ENCODE results near the gene SLC25A11. TPM values are rescaled to one million over a fixed set of nuclear protein-coding genes. Genes with fewer than 3 reads are reported as not detected.

The SLC25A11 gene
- total RNA-seq, 1 experiment from 2014 or later, result 38.4 TPM

DNA sequence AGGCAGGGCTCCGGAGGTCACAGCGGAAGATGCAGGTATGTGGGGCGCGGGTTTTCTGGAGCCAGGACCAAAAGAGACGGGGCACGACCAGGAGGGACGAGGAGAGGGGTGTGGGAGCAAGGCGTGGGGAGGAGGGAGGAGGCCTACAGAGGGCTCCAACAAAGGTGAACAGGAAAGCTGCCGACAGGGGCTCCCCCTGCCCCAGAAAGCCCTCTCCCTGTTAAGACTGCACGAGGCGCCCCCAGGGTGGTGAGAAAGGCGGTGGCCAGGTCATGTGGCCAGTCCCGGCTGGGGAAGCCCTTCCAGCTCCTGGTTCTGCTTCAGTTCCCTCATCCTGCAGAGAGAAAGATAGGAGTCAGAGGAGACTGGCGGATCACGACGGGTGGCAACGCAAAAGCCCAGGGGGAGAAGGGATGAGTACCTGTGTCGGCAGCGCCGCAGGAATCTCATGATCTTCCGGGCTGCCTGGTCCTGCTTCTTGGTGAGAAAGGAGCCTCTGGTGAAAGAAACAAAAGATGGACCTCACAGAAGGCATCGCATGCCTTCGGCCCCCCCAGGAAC is 28.7 kb upstream of the SLC25A11 start:
- intact Hi-C loops (cut with micrococcal nuclease; ENCODE audit: unreplicated experiment), result no loop called here
- no peak for DNase-seq
- BruUV-seq (replicated peaks), result no TSS peak
- no peak overlapping the region for H3K27ac Mint-ChIP-seq (ENCODE audit: unreplicated experiment)
- TF ChIP-seq, protein P1, sequence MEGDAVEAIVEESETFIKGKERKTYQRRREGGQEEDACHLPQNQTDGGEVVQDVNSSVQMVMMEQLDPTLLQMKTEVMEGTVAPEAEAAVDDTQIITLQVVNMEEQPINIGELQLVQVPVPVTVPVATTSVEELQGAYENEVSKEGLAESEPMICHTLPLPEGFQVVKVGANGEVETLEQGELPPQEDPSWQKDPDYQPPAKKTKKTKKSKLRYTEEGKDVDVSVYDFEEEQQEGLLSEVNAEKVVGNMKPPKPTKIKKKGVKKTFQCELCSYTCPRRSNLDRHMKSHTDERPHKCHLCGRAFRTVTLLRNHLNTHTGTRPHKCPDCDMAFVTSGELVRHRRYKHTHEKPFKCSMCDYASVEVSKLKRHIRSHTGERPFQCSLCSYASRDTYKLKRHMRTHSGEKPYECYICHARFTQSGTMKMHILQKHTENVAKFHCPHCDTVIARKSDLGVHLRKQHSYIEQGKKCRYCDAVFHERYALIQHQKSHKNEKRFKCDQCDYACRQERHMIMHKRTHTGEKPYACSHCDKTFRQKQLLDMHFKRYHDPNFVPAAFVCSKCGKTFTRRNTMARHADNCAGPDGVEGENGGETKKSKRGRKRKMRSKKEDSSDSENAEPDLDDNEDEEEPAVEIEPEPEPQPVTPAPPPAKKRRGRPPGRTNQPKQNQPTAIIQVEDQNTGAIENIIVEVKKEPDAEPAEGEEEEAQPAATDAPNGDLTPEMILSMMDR (IDR thresholded peaks at IDR 0.05; ENCODE audit: unreplicated experiment), result no peak
- no peaks in the 10 kb centered on the region for H3K9me3 Mint-ChIP-seq (ENCODE audit: low read depth, unreplicated experiment)
- CTCF ChIA-PET, result interaction anchor here (2.5 kb wide), 1 partner anchor 28 kb away, joined by 10 read pairs; the partner anchor contains the start of genes RNF167 and SLC25A11
- H3K27me3 Mint-ChIP-seq (ENCODE audit: unreplicated experiment), result no peaks in the 10 kb centered on the region
- no peaks in the 10 kb centered on the region for H3K4me1 Mint-ChIP-seq (ENCODE audit: low read depth, unreplicated experiment)
- H3K36me3 Mint-ChIP-seq (ENCODE audit: insufficient read depth, unreplicated experiment), result peaks cover 20% of the 10 kb centered on the region
- H3K4me3 Mint-ChIP-seq (ENCODE audit: low read depth, unreplicated experiment), result no peak overlapping the region

DNA sequence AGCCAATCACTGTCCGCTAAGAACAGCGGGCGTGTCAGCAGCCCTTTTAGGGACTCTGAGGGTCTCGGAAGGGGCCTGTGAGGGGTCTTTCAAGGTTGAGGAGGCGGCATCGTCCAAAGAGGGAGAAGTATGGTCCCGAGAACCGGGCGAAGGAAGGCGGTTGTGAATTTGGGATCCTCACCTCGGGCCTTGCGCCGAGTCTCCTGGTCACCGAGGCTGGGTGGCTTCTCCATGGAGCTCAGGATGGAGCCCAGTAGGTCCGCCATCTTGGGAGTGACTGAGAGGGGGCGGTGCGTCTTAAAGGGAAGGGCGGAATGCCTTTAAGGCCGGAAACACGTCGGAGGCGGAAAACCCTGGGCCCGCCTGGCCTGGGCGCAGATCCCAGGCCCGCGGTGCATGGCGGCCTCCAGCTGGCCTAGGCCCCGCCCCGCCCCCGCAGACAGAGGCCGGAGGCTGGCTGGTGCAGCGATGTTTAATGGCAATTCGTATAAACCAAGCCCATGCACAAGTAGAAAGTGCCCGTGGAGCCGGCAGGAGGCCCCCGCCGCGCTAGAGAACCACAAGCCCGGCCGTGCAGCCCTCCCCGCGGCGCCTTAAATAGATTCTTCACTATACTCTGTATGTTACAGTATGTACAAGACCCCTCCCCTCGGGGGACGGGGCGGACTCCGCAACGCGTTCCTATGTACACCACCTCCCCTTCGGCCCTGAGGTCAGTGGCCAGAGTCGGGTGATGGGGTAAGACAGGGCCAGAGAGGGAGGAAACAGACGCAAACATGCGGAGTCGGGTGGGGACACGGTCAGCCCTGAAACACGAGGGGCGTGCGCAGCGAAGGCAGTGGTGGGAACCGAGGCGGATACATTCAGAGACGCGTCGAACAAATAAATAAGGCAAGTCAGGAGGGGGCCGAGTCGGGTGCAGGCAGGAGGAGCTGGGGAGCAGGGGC is 28.0 kb upstream of the SLC25A11 start, which contains the start of gene SPAG7:
SPAG7 (minus strand) TSS at position 279 of the 947 bp plus-strand sequence; CDS start at position 266, 13 bp downstream.
- TF ChIP-seq, protein P1 (IDR thresholded peaks at IDR 0.05; ENCODE audit: unreplicated experiment), result no peak
- BruUV-seq (replicated peaks), result TSS peak; percentile 78
- peak; percentile 91 for DNase-seq
- CTCF ChIA-PET, result interaction anchor here (0.8 to 2.5 kb wide), 9 partner anchors 13 to 295 kb away, joined by 3 to 11 read pairs (median 4); partner anchors contain the start of genes CAMTA2, RNF167, SLC25A11 and ZNF594
- no peak within 1 kb of the TSS for H3K27ac Mint-ChIP-seq (ENCODE audit: unreplicated experiment)
- H3K9me3 Mint-ChIP-seq (ENCODE audit: low read depth, unreplicated experiment), result no peaks in the 10 kb centered on the region
- H3K4me1 Mint-ChIP-seq (ENCODE audit: low read depth, unreplicated experiment), result no peaks in the 10 kb centered on the region
- no peaks in the 10 kb centered on the region for H3K27me3 Mint-ChIP-seq (ENCODE audit: unreplicated experiment)
- intact Hi-C loops (cut with micrococcal nuclease; ENCODE audit: unreplicated experiment), result no loop called here
- no peak within 1 kb of the TSS for H3K4me3 Mint-ChIP-seq (ENCODE audit: low read depth, unreplicated experiment)
- peaks cover 20% of the 10 kb centered on the region for H3K36me3 Mint-ChIP-seq (ENCODE audit: insufficient read depth, unreplicated experiment)

DNA sequence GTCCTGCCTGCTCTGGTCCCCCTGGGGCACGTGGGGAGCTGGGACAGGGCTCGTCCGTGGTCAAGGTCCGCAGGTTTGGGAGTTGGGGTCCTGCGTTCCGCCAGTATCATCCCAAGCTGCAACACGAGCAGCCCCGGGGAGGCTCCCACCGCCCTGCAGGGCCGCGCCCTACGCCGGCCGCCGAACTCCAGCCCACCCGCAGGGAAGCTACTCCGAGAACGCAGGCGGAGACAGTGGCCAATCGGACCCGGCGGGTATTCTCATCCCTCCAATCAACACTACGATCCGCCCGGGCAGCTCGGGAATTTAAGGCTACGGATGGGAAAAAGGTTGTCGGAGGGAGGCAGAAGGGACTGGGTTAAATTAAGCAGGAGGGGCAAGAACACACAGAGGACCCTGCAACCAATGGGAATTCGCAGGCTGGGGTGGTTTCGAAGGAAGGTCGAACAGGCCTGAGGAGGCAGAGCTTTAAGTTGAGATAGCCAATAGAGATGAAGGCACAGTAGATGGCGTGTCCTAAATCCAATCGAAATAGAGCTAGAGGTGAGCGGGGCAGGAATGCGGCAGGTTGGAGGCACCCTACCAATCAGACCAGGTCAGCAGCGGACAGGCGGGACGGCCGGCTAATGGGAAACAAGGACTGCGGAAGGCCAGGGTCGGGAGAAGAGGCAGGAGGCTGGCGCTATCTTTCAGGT is 27.1 kb upstream of the SLC25A11 start:
- H3K4me1 Mint-ChIP-seq (ENCODE audit: low read depth, unreplicated experiment), result no peaks in the 10 kb centered on the region
- no peak overlapping the region for H3K4me3 Mint-ChIP-seq (ENCODE audit: low read depth, unreplicated experiment)
- peaks cover 20% of the 10 kb centered on the region for H3K36me3 Mint-ChIP-seq (ENCODE audit: insufficient read depth, unreplicated experiment)
- TSS peak; percentile 73 for BruUV-seq (replicated peaks)
- TF ChIP-seq, protein P1 (IDR thresholded peaks at IDR 0.05; ENCODE audit: unreplicated experiment), result no peak
- no peaks in the 10 kb centered on the region for H3K9me3 Mint-ChIP-seq (ENCODE audit: low read depth, unreplicated experiment)
- peak; percentile 95 for DNase-seq
- intact Hi-C loops (cut with micrococcal nuclease; ENCODE audit: unreplicated experiment), result no loop called here
- no peaks in the 10 kb centered on the region for H3K27me3 Mint-ChIP-seq (ENCODE audit: unreplicated experiment)
- CTCF ChIA-PET, result interaction anchor here (0.5 to 2.5 kb wide), 10 partner anchors 14 to 296 kb away, joined by 3 to 11 read pairs (median 4); partner anchors contain the start of genes CAMTA2, RNF167, SLC25A11 and ZNF594
- no peak overlapping the region for H3K27ac Mint-ChIP-seq (ENCODE audit: unreplicated experiment)

DNA sequence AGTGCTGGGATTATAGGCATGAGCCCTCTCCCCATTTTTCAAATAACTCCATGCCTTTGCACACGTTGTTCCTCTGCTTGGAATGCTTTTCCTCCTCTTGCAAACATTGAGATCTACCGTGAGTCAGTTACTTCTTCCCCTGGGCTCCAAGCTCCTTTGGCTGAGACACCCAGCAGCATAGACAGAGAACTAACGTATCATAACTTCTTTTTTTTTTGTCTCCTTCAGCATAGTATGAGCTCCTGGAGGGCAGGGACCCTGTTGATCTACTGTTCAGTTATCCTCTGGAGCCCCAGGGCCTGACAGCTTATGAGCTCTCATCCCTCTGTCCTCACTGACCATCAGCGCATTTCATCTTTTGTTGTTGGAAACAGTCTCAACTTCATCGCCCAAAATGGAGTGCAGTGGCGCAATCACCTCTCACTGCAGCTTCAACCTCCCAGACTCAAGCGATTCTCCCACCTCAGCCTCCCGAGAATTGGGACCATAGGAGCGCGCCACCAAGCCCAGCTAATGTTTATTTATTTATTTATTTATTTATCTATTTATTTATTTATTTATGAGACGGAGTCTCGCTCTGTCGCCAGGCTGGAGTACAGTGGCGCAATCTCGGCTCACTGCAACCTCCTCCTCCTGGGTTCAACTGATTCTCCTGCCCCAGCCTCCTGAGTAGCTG is 25.6 kb upstream of the SLC25A11 start:
- DNase-seq, result no peak
- TF ChIP-seq, protein P1 (IDR thresholded peaks at IDR 0.05; ENCODE audit: unreplicated experiment), result no peak
- no peaks in the 10 kb centered on the region for H3K27me3 Mint-ChIP-seq (ENCODE audit: unreplicated experiment)
- intact Hi-C loops (cut with micrococcal nuclease; ENCODE audit: unreplicated experiment), result no loop called here
- peak overlapping the region; percentile 50 for H3K27ac Mint-ChIP-seq (ENCODE audit: unreplicated experiment)
- no peaks in the 10 kb centered on the region for H3K4me1 Mint-ChIP-seq (ENCODE audit: low read depth, unreplicated experiment)
- no TSS peak for BruUV-seq (replicated peaks)
- no peaks in the 10 kb centered on the region for H3K9me3 Mint-ChIP-seq (ENCODE audit: low read depth, unreplicated experiment)
- CTCF ChIA-PET, result interaction anchor here (2.2 kb wide), 1 partner anchor 56 kb away, joined by 11 read pairs; no protein-coding TSS in a partner anchor
- no peak overlapping the region for H3K4me3 Mint-ChIP-seq (ENCODE audit: low read depth, unreplicated experiment)
- H3K36me3 Mint-ChIP-seq (ENCODE audit: insufficient read depth, unreplicated experiment), result peaks cover 16% of the 10 kb centered on the region

All from Calu3 (cell line).